GM10266 (cell line): Measurements from ENCODE around the gene EPHA8.

Experiments
- DNase-seq: peaks from one replicate; pipeline ENCODE4 v3.0.0; 2012; ENCODE audit errors: extremely low spot score
- TF ChIP-seq, protein P1 (sequence below): IDR thresholded peaks from 2 replicates; pipeline ENCODE4 v1.5.1; 2012; ENCODE audit warnings: mild to moderate bottlenecking, low read depth; ENCODE audit not compliant: control insufficient read depth, insufficient read depth; ENCODE audit errors: missing control alignments

Gene EPHA8

DNA sequence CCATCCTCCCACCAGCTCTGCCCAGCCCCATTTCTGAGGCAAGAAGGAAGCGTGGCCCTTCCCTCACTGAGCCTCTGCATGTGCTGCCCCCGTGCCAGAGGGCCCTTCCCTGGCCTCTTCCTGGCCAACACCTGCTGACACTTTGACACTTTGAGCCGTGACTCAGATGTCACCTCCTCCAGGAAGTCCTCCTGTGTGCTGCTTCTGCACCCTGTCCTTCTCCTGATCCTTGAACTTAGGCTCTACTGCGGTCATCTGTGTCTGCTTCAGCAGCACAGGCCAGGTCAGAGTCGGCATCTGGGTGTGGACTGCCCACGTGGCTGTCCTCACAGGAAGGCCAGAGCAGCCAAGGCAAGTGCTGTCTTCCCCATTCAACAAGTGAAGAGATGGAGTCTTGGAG is 19.6 kb upstream of the EPHA8 start:
- no peak for DNase-seq
- TF ChIP-seq, protein P1, sequence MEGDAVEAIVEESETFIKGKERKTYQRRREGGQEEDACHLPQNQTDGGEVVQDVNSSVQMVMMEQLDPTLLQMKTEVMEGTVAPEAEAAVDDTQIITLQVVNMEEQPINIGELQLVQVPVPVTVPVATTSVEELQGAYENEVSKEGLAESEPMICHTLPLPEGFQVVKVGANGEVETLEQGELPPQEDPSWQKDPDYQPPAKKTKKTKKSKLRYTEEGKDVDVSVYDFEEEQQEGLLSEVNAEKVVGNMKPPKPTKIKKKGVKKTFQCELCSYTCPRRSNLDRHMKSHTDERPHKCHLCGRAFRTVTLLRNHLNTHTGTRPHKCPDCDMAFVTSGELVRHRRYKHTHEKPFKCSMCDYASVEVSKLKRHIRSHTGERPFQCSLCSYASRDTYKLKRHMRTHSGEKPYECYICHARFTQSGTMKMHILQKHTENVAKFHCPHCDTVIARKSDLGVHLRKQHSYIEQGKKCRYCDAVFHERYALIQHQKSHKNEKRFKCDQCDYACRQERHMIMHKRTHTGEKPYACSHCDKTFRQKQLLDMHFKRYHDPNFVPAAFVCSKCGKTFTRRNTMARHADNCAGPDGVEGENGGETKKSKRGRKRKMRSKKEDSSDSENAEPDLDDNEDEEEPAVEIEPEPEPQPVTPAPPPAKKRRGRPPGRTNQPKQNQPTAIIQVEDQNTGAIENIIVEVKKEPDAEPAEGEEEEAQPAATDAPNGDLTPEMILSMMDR = no peak

DNA sequence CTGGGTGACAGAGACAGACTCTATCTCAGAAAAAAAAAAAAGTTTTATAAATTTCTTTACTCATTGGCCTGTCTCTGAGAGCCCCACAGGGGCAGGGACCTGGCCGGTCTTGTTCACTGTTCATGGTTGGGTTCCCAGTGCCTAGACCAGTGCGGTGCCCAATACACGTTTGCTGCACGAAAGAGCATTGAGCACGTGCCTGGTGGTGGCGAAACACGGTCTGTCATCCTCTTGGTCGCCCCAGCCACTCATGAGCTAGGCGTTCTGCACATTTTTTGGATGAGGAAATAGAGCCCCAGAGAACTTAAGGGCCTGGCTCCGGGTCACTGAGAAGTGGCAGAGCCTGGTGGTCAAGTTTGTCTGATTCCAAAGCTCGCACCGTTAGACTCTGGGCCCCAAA is 18.7 kb upstream of the EPHA8 start:
- no peak for DNase-seq
- TF ChIP-seq, protein P1 = no peak

GRCh38 chr1:22545141-22545540 is 18.1 kb upstream of the EPHA8 start:
- TF ChIP-seq, protein P1 = no peak
- no peak for DNase-seq

GRCh38 chr1:22547186-22547817 is 16.0 kb upstream of the EPHA8 start:
- TF ChIP-seq, protein P1 = no peak
- no peak for DNase-seq

GRCh38 chr1:22547818-22548462 is 15.3 kb upstream of the EPHA8 start:
- TF ChIP-seq, protein P1 = no peak
- DNase-seq = no peak

DNA sequence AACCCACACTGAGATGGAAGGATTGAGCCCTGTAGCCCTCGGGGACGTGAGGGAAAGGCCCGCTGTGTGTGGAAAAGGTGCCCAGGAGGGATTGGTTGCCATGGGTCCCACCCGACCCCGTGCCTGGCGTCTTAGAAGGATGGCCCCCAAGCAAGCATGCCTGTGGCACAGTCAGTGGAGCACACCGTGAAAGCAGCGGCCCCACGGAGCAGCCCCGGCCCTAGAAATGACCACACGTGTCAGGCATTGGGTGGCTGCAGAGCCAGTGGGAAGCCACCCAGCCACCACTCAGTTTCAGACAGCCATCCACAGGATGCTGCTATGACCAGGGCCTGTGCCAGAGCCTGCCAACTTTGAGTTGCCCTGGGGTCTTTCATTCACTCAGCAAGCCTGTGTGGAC is 13.3 kb upstream of the EPHA8 start:
- TF ChIP-seq, protein P1 = no peak
- no peak for DNase-seq

- no peak for DNase-seq
- TF ChIP-seq, protein P1 = no peak
These were observed 11.7 kb upstream of the EPHA8 start for GRCh38 chr1:22551591-22551990.
